ENCODE results near the gene KHK.

DNA sequence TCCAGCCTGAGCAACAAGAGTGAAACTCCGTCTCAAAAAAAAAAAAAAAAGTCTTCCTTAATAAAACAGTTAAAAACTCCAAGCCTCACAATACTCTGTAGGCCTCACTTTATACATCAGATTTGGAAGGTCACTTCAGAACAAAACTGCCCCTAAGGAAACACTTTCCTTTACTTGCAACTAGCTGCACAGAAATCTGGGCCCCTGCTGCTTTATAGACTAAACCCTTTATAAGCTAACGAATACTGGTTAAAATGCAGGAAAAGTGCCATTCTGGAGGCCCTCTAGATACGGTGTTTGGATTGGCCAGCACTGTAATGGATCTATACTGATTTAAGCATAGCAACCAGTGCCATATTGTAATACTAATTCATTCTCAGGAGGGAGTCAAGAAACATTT is 38.5 kb downstream of the KHK start:
- no peak for TF ChIP-seq TCF7L2 (IDR thresholded peaks at IDR 0.05; ENCODE audit: low read depth, low read length)
- TF ChIP-seq, protein P1, sequence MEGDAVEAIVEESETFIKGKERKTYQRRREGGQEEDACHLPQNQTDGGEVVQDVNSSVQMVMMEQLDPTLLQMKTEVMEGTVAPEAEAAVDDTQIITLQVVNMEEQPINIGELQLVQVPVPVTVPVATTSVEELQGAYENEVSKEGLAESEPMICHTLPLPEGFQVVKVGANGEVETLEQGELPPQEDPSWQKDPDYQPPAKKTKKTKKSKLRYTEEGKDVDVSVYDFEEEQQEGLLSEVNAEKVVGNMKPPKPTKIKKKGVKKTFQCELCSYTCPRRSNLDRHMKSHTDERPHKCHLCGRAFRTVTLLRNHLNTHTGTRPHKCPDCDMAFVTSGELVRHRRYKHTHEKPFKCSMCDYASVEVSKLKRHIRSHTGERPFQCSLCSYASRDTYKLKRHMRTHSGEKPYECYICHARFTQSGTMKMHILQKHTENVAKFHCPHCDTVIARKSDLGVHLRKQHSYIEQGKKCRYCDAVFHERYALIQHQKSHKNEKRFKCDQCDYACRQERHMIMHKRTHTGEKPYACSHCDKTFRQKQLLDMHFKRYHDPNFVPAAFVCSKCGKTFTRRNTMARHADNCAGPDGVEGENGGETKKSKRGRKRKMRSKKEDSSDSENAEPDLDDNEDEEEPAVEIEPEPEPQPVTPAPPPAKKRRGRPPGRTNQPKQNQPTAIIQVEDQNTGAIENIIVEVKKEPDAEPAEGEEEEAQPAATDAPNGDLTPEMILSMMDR (IDR thresholded peaks at IDR 0.05), result no peak
- TF ChIP-seq, protein P2, sequence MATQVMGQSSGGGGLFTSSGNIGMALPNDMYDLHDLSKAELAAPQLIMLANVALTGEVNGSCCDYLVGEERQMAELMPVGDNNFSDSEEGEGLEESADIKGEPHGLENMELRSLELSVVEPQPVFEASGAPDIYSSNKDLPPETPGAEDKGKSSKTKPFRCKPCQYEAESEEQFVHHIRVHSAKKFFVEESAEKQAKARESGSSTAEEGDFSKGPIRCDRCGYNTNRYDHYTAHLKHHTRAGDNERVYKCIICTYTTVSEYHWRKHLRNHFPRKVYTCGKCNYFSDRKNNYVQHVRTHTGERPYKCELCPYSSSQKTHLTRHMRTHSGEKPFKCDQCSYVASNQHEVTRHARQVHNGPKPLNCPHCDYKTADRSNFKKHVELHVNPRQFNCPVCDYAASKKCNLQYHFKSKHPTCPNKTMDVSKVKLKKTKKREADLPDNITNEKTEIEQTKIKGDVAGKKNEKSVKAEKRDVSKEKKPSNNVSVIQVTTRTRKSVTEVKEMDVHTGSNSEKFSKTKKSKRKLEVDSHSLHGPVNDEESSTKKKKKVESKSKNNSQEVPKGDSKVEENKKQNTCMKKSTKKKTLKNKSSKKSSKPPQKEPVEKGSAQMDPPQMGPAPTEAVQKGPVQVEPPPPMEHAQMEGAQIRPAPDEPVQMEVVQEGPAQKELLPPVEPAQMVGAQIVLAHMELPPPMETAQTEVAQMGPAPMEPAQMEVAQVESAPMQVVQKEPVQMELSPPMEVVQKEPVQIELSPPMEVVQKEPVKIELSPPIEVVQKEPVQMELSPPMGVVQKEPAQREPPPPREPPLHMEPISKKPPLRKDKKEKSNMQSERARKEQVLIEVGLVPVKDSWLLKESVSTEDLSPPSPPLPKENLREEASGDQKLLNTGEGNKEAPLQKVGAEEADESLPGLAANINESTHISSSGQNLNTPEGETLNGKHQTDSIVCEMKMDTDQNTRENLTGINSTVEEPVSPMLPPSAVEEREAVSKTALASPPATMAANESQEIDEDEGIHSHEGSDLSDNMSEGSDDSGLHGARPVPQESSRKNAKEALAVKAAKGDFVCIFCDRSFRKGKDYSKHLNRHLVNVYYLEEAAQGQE (IDR thresholded peaks at IDR 0.05; ENCODE audit: insufficient read depth in 1 of 2, low read depth in 2 of 2, low read length in 1 of 2), result no peak

All from Panc1 (cell line).